Measurements from ENCODE around the gene PHC2. TPM values are rescaled to one million over a fixed set of nuclear protein-coding genes. Genes with fewer than 3 reads are reported as not detected.

PHC2 gene
- total and polyA plus RNA-seq, 2 of the 13 experiments (the other 11 are each of a cell fraction or from before 2014, with no cell fraction given), result 52.5 to 84.9 TPM

DNA sequence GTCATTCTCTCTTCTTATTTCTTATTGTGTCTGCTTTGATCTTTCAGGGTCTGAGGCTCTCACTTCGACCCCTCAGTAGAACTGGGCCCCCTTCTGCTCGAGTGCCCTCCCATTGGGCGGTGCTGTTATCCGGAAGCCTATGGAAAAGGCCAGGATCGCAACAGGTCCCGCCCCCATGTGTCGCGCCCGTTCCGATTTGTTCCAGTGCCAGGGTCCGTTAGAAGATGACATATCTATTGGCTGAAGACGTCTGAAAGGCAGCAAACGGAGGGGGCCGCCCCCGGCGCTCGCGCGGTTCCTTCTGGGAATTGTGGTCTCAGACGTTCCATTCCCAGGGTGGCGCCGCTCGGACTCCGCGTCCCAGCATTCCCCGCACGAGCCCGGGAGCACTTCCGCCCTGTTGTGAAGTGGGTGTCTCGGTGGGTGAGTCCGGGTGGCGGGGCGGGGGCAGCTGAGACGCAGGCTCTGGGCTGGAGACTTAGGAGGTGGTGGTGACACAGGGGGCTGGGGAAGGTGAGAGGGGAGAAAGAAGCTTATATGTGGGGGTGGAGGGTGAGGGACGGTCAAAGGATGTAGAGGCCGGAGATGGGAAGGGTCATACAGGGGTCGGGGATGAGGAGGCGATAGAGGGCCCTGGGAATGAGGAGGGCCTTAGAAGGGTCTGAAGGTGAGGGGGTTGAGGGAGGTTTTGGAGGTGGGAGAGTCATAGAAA, 41.5 kb upstream of the PHC2 start, which contains the start of gene ZSCAN20 (continued):
- TF ChIP-seq, protein P1, sequence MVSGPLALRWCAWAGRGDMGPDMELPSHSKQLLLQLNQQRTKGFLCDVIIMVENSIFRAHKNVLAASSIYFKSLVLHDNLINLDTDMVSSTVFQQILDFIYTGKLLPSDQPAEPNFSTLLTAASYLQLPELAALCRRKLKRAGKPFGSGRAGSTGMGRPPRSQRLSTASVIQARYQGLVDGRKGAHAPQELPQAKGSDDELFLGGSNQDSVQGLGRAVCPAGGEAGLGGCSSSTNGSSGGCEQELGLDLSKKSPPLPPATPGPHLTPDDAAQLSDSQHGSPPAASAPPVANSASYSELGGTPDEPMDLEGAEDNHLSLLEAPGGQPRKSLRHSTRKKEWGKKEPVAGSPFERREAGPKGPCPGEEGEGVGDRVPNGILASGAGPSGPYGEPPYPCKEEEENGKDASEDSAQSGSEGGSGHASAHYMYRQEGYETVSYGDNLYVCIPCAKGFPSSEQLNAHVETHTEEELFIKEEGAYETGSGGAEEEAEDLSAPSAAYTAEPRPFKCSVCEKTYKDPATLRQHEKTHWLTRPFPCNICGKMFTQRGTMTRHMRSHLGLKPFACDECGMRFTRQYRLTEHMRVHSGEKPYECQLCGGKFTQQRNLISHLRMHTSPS (CRISPR knock-in tag; IDR thresholded peaks at IDR 0.05; ENCODE audit: low read depth), result no peak
- no peak for TF ChIP-seq RBM22 (optimal IDR thresholded peaks at IDR 0.05; ENCODE audit: low read length)
- TF ChIP-seq, protein P2, sequence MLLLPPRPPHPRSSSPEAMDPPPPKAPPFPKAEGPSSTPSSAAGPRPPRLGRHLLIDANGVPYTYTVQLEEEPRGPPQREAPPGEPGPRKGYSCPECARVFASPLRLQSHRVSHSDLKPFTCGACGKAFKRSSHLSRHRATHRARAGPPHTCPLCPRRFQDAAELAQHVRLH (CRISPR knock-in tag; IDR thresholded peaks at IDR 0.05; ENCODE audit: borderline replicate concordance, low read depth), result 0 out of 2 replicates have a peak, but pooled peaks have one; percentile 31
- TF ChIP-seq ZFX (CRISPR knock-in tag; IDR thresholded peaks at IDR 0.05; ENCODE audit: low read depth), result peak; percentile 88
- TF ChIP-seq, protein P3, sequence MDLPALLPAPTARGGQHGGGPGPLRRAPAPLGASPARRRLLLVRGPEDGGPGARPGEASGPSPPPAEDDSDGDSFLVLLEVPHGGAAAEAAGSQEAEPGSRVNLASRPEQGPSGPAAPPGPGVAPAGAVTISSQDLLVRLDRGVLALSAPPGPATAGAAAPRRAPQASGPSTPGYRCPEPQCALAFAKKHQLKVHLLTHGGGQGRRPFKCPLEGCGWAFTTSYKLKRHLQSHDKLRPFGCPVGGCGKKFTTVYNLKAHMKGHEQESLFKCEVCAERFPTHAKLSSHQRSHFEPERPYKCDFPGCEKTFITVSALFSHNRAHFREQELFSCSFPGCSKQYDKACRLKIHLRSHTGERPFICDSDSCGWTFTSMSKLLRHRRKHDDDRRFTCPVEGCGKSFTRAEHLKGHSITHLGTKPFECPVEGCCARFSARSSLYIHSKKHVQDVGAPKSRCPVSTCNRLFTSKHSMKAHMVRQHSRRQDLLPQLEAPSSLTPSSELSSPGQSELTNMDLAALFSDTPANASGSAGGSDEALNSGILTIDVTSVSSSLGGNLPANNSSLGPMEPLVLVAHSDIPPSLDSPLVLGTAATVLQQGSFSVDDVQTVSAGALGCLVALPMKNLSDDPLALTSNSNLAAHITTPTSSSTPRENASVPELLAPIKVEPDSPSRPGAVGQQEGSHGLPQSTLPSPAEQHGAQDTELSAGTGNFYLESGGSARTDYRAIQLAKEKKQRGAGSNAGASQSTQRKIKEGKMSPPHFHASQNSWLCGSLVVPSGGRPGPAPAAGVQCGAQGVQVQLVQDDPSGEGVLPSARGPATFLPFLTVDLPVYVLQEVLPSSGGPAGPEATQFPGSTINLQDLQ (CRISPR knock-in tag; IDR thresholded peaks at IDR 0.05), result no peak
- no peak for TF ChIP-seq HNRNPUL1 (IDR thresholded peaks at IDR 0.05; ENCODE audit: low read depth, low read length)
- TF ChIP-seq MEF2D (CRISPR knock-in tag; IDR thresholded peaks at IDR 0.05), result no peak
- TF ChIP-seq MTF2 (CRISPR knock-in tag; IDR thresholded peaks at IDR 0.05; ENCODE audit: borderline replicate concordance), result no peak
- TF ChIP-seq TARDBP (CRISPR knock-in tag; IDR thresholded peaks at IDR 0.05), result peak; percentile 40; the same call in 1 of the 2 replicates
- TF ChIP-seq, protein P4, sequence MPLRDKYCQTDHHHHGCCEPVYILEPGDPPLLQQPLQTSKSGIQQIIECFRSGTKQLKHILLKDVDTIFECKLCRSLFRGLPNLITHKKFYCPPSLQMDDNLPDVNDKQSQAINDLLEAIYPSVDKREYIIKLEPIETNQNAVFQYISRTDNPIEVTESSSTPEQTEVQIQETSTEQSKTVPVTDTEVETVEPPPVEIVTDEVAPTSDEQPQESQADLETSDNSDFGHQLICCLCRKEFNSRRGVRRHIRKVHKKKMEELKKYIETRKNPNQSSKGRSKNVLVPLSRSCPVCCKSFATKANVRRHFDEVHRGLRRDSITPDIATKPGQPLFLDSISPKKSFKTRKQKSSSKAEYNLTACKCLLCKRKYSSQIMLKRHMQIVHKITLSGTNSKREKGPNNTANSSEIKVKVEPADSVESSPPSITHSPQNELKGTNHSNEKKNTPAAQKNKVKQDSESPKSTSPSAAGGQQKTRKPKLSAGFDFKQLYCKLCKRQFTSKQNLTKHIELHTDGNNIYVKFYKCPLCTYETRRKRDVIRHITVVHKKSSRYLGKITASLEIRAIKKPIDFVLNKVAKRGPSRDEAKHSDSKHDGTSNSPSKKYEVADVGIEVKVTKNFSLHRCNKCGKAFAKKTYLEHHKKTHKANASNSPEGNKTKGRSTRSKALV (CRISPR knock-in tag; IDR thresholded peaks at IDR 0.05), result no peak
- TF ChIP-seq, protein P5, sequence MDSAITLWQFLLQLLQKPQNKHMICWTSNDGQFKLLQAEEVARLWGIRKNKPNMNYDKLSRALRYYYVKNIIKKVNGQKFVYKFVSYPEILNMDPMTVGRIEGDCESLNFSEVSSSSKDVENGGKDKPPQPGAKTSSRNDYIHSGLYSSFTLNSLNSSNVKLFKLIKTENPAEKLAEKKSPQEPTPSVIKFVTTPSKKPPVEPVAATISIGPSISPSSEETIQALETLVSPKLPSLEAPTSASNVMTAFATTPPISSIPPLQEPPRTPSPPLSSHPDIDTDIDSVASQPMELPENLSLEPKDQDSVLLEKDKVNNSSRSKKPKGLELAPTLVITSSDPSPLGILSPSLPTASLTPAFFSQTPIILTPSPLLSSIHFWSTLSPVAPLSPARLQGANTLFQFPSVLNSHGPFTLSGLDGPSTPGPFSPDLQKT (CRISPR knock-in tag; IDR thresholded peaks at IDR 0.05; ENCODE audit: borderline replicate concordance), result no peak
- TF ChIP-seq, protein P6, sequence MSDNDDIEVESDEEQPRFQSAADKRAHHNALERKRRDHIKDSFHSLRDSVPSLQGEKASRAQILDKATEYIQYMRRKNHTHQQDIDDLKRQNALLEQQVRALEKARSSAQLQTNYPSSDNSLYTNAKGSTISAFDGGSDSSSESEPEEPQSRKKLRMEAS (IDR thresholded peaks at IDR 0.05), result peak; percentile 36; the same call in 1 of the 2 replicates
- TF ChIP-seq STAG1 (CRISPR knock-in tag; IDR thresholded peaks at IDR 0.05), result no peak
- peak; percentile 53; the same call in 1 of the 2 replicates for TF ChIP-seq KDM2A (CRISPR knock-in tag; IDR thresholded peaks at IDR 0.05; ENCODE audit: borderline replicate concordance, low read depth)
- TF ChIP-seq, protein P7, sequence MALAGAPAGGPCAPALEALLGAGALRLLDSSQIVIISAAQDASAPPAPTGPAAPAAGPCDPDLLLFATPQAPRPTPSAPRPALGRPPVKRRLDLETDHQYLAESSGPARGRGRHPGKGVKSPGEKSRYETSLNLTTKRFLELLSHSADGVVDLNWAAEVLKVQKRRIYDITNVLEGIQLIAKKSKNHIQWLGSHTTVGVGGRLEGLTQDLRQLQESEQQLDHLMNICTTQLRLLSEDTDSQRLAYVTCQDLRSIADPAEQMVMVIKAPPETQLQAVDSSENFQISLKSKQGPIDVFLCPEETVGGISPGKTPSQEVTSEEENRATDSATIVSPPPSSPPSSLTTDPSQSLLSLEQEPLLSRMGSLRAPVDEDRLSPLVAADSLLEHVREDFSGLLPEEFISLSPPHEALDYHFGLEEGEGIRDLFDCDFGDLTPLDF (CRISPR knock-in tag; IDR thresholded peaks at IDR 0.05), result no peak
- peak; percentile 23; the same call in 1 of the 2 replicates for TF ChIP-seq HDAC2 (CRISPR knock-in tag; IDR thresholded peaks at IDR 0.05)
- no peak for TF ChIP-seq NRL (CRISPR knock-in tag; IDR thresholded peaks at IDR 0.05; ENCODE audit: borderline replicate concordance)

All from HepG2 (cell line).